ENCODE measurements around the gene FSTL4. TPM values are rescaled to one million over a fixed set of nuclear protein-coding genes. Genes with fewer than 3 reads are reported as not detected.
A peak's percentile ranks its signal among the peaks of the same experiment; 100 is the strongest.

FSTL4 gene
- total RNA-seq (1 to 10 TPM in 7 of 9 donors, under 1 TPM in 2; 0.72 to 5.2 (median 2.0) TPM), polyA plus RNA-seq (1 to 10 TPM in 2 of 3 donors, under 1 TPM in 1; 0.48 to 3.3 (median 2.6) TPM)
- long read RNA-seq, donor 1: 0 reads
- long read RNA-seq, donor 2: 0 reads
- long read RNA-seq, donor 3: 0 reads
- long read RNA-seq, donor 4, partial matches to known transcripts: 1 of 4 reads
- long read RNA-seq, donor 4, other reads (novel, unspliced or antisense): 3 of 4 reads
- long read RNA-seq, donor 5, full-length matches to known transcripts: 5 of 11 reads
- long read RNA-seq, donor 5, partial matches to known transcripts: 0 of 11 reads
- long read RNA-seq, donor 5, other reads (novel, unspliced or antisense): 6 of 11 reads
- long read RNA-seq, donor 6, partial matches to known transcripts: 0 of 2 reads
- long read RNA-seq, donor 6, other reads (novel, unspliced or antisense): 2 of 2 reads
- long read RNA-seq, donor 7: 0 reads
- long read RNA-seq, donor 8: 0 reads
- long read RNA-seq, donor 9: 0 reads
- long read RNA-seq, donor 10: 0 reads

GRCh38 chr5:133612249-133612860 lies at the start of gene FSTL4:
TSS of gene FSTL4 (minus strand) at chr5:133612541.
- Histone ChIP-seq H3K27me3 (peaks cover 24% of the 10 kb centered on the region), H3K4me1 (replicated peaks in 1 of 2) (peaks cover 18 to 26% of the 10 kb centered on the region in 2 donors), H3K4me3 (peak within 1 kb of the TSS in 2 of 4 donors; percentile 3 to 55), H3K27ac (peak within 1 kb of the TSS in 2 of 5 donors; percentile 18 to 67), H3K9me3 (replicated peaks in 1 of 3) (no peaks in the 10 kb centered on the region), H3K36me3 (replicated peaks in 1 of 2) (no peaks in the 10 kb centered on the region)
- DNase-seq: peak in 6 of 7 donors; percentile 44 to 67 (median 58)
- 0 to 1% (median 1%) methylated on average over 2 to 72 of the region's 74 CpGs; no CpG with 5 or more reads in 1 of the 4 donors for WGBS, 4 donors
- intact Hi-C loops (cut with DNase I): loop anchor here in 1 of 2 donors (5.0 kb wide), 1 partner anchor 190 kb away; no protein-coding TSS in a partner anchor
- no peak for TF ChIP-seq CTCF (IDR thresholded peaks at IDR 0.05)
- TF ChIP-seq POLR2A (IDR thresholded peaks at IDR 0.05): peak in 1 of 2 donors; percentile 40

GRCh38 chr5:133661389-133661788 lies 49.0 kb upstream of the FSTL4 start:
- TF ChIP-seq CTCF (IDR thresholded peaks at IDR 0.05): no peak
- no peak for TF ChIP-seq POLR2A (IDR thresholded peaks at IDR 0.05)
- H3K27me3 ChIP-seq: no peaks in the 10 kb centered on the region
- no peak overlapping the region for H3K4me3 ChIP-seq
- intact Hi-C loops (cut with DNase I): no loop called here
- H3K27ac ChIP-seq: no peak overlapping the region
- H3K9me3 ChIP-seq (replicated peaks in 1 of 3): no peaks in the 10 kb centered on the region
- WGBS, 4 donors: 91 to 98% (median 94%) methylated on average over 2 of the region's 2 CpGs
- no peaks in the 10 kb centered on the region for H3K4me1 ChIP-seq (replicated peaks in 1 of 2)
- no peak for DNase-seq
- H3K36me3 ChIP-seq (replicated peaks in 1 of 2): no peaks in the 10 kb centered on the region

- intact Hi-C loops (cut with DNase I): no loop called here
- Histone ChIP-seq H3K27ac (no peak overlapping the region), H3K4me3 (no peak overlapping the region), H3K9me3 (replicated peaks in 1 of 3) (no peaks in the 10 kb centered on the region), H3K36me3 (replicated peaks in 1 of 2) (no peaks in the 10 kb centered on the region), H3K27me3 (no peaks in the 10 kb centered on the region), H3K4me1 (replicated peaks in 1 of 2) (no peaks in the 10 kb centered on the region)
- WGBS, 4 donors: 29 to 61% (median 36%) methylated on average over 1 of the region's 1 CpG
- no peak for TF ChIP-seq POLR2A (IDR thresholded peaks at IDR 0.05)
- TF ChIP-seq CTCF (IDR thresholded peaks at IDR 0.05): no peak
- DNase-seq: no peak
Observed at GRCh38 chr5:133658327-133658726, 46.0 kb upstream of the FSTL4 start.

- Histone ChIP-seq H3K27me3 (no peaks in the 10 kb centered on the region), H3K4me1 (replicated peaks in 1 of 2) (no peaks in the 10 kb centered on the region), H3K36me3 (replicated peaks in 1 of 2) (no peaks in the 10 kb centered on the region), H3K4me3 (no peak overlapping the region), H3K9me3 (replicated peaks in 1 of 3) (no peaks in the 10 kb centered on the region), H3K27ac (no peak overlapping the region)
- TF ChIP-seq CTCF (IDR thresholded peaks at IDR 0.05) (no peak), POLR2A (IDR thresholded peaks at IDR 0.05) (no peak)
- intact Hi-C loops (cut with DNase I): no loop called here
- no peak for DNase-seq
- 79 to 90% (median 84%) methylated on average over 5 of the region's 5 CpGs for WGBS, 4 donors
Observed at GRCh38 chr5:133657036-133657435, 44.7 kb upstream of the FSTL4 start.
